Sigmoid colon (tissue), 4 donors: ENCODE results near the gene IFNA5.

Source experiments
- CTCF ChIP-seq, 4 experiments: fragments of 450-650 bp in 3 of 4; fragments of 200-600 bp in 1 of 4; IDR thresholded peaks; one replicate each; pipeline ENCODE4 v1.5.1; 2016 to 2019; ENCODE audit warnings: antibody characterized with exemption in 4 of 4, mild to moderate bottlenecking in 3 of 4, moderate library complexity in 2 of 4
- POLR2AphosphoS5 ChIP-seq, 4 donors: sonication (generic); formaldehyde crosslinking; IDR thresholded peaks; one replicate each; pipeline ENCODE4 v1.6.1; 2017; ENCODE audit warnings: antibody characterized with exemption in 4 of 4

- TF ChIP-seq CTCF (IDR thresholded peaks at IDR 0.05) (no peak), POLR2AphosphoS5 (IDR thresholded peaks at IDR 0.05) (no peak)
Observed at GRCh38 chr9:21331676-21332402, 26.7 kb upstream of the IFNA5 start.
